ENCODE results near the gene ZBTB7C.

The ZBTB7C gene

DNA sequence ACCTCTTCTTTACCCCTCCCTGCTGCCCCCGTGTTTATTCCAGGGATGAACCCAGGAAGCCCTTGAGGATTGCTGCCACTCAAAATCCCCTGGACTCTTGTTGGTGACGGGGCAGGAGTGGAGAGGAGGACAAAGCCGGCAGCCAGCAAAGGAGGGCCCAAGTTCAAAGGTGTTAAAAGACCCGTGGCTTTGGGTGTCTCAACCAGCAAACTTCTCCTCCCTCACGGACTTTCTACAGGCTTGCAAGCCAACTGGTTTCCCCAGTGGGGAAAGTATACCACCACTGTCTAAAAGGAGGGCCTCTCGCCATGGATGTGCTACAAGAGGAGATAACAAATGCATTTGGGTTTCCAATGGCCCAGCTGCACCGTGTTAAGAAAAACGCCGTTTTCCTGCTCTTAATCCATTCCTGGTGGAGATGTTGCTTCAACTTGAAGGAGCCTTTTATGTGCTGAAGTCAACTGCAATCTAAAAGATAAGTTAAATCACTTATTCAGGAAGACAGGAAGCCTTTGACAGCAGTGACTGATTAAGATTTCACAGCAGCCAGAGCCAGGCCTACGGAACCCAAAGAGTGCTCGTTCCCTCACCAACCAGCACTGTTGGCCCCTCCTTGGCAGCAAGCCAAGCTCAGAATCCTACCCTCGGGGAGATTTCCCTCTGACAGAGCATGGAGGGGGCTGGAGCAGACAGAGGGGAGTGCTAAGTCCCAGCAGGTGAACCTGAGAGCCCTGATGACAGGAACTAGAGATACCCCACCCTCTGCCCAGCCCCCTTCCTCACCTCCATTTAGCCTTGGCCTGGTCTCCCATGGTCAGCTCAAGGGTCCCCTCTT lies 57.8 kb downstream of the ZBTB7C start:
- H3K36me3 ChIP-seq (ENCODE audit: control insufficient read depth, insufficient read depth, low read length) = no peaks in the 10 kb centered on the region
- H3K9ac ChIP-seq (ENCODE audit: low read length) = no peak overlapping the region
- H3K27ac ChIP-seq (ENCODE audit: low read depth, low read length) = no peak overlapping the region
- no peak overlapping the region for H3K4me3 ChIP-seq (ENCODE audit: low read depth, low read length)
- peaks cover 3% of the 10 kb centered on the region; the same call in 1 of the 2 replicates for H3K27me3 ChIP-seq (ENCODE audit: control insufficient read depth, insufficient read depth, low read length)
- H3K4me1 ChIP-seq (ENCODE audit: control insufficient read depth, insufficient read depth, low read length) = peaks cover 5% of the 10 kb centered on the region; the same call in 1 of the 2 replicates
- H3K9me3 ChIP-seq (ENCODE audit: control insufficient read depth, insufficient read depth, low read depth, low read length) = no peaks in the 10 kb centered on the region

DNA sequence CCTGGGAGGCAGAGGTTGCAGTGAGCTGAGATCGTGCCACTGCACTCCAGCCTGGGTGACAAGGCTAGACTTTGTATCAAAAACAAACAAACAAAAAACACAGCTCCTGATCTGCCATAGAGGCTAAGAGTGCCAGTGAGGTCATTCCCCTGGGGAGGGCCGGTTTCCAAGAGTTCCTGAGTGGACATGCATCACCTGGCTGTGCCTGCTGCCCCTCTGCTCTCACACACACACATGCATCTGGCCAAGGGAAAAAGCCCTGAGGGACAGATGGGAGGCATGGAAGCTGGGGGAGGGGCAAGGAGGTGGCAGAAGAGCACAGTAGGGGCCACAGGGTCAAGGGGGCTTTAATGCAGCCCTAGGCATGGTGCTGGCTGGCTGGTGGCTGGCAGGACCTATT lies 60.4 kb downstream of the ZBTB7C start:
- Histone ChIP-seq H3K4me3 (ENCODE audit: low read depth, low read length) (no peak overlapping the region), H3K4me1 (ENCODE audit: control insufficient read depth, insufficient read depth, low read length) (peaks cover 2% of the 10 kb centered on the region; the same call in 1 of the 2 replicates), H3K9ac (ENCODE audit: low read length) (no peak overlapping the region), H3K9me3 (ENCODE audit: control insufficient read depth, insufficient read depth, low read depth, low read length) (no peaks in the 10 kb centered on the region), H3K36me3 (ENCODE audit: control insufficient read depth, insufficient read depth, low read length) (no peaks in the 10 kb centered on the region), H3K27ac (ENCODE audit: low read depth, low read length) (no peak overlapping the region), H3K27me3 (ENCODE audit: control insufficient read depth, insufficient read depth, low read length) (peaks cover 1% of the 10 kb centered on the region; the same call in 1 of the 2 replicates)

DNA sequence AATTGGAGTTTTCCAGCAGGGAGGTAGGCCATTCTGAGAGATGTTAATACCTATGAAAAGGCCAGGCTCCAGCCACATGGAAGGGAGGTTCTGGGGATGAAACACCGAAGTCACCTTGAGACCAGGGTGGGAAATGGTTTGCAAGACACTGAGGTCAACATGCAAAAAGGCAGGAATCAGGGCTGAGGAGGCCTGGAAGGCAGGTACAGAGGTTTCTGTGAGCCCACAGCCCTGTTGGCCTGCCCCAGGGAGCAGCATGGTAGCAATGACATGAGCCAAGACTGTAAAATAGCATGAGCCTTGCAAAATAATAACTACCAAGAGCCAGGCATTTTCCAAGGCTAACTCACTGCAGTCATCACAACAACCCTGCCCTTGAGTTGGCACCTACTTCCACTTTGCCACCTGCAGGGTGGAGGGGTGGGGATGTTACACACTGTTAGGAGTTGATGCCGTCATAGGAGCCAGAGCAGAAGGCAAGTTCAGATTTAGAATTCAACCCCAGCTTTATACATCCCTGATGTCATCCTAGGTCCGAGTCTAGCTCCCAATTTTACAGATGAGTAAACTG lies 61.3 kb downstream of the ZBTB7C start:
- Histone ChIP-seq H3K27ac (ENCODE audit: low read depth, low read length) (no peak overlapping the region), H3K27me3 (ENCODE audit: control insufficient read depth, insufficient read depth, low read length) (no peaks in the 10 kb centered on the region), H3K9ac (ENCODE audit: low read length) (no peak overlapping the region), H3K4me1 (ENCODE audit: control insufficient read depth, insufficient read depth, low read length) (peaks cover 6% of the 10 kb centered on the region; the same call in 1 of the 2 replicates), H3K36me3 (ENCODE audit: control insufficient read depth, insufficient read depth, low read length) (no peaks in the 10 kb centered on the region), H3K9me3 (ENCODE audit: control insufficient read depth, insufficient read depth, low read depth, low read length) (no peaks in the 10 kb centered on the region), H3K4me3 (ENCODE audit: low read depth, low read length) (no peak overlapping the region)

- H3K27ac ChIP-seq (ENCODE audit: low read depth, low read length) = no peak overlapping the region
- H3K9ac ChIP-seq (ENCODE audit: low read length) = no peak overlapping the region
- no peaks in the 10 kb centered on the region for H3K27me3 ChIP-seq (ENCODE audit: control insufficient read depth, insufficient read depth, low read length)
- peaks cover 6% of the 10 kb centered on the region; the same call in 1 of the 2 replicates for H3K4me1 ChIP-seq (ENCODE audit: control insufficient read depth, insufficient read depth, low read length)
- no peaks in the 10 kb centered on the region for H3K36me3 ChIP-seq (ENCODE audit: control insufficient read depth, insufficient read depth, low read length)
- no peaks in the 10 kb centered on the region for H3K9me3 ChIP-seq (ENCODE audit: control insufficient read depth, insufficient read depth, low read depth, low read length)
- no peak overlapping the region for H3K4me3 ChIP-seq (ENCODE audit: low read depth, low read length)
These were observed 63.6 kb downstream of the ZBTB7C start for GRCh38 chr18:48345596-48345995.

DNA sequence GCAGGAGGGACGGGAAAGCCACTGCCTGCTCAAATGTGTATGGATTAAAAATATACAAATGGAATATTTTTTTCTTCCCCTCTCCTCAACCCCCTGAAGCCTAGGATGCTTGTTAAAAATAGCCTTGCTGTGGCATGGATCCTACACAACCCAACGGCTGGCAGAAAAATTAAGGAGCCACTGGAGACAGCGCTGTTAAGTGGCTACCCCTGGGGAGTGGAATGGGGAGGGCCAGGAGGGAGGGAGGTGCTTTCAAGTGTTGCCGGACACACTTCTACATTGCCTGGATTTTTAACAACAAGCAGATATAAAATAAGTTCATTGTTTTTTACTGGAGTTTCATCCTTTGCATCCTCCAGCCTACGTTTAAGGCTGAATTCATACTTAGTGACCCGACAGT lies 66.6 kb downstream of the ZBTB7C start:
- H3K9ac ChIP-seq (ENCODE audit: low read length) = no peak overlapping the region
- H3K36me3 ChIP-seq (ENCODE audit: control insufficient read depth, insufficient read depth, low read length) = no peaks in the 10 kb centered on the region
- H3K9me3 ChIP-seq (ENCODE audit: control insufficient read depth, insufficient read depth, low read depth, low read length) = no peaks in the 10 kb centered on the region
- H3K4me3 ChIP-seq (ENCODE audit: low read depth, low read length) = no peak overlapping the region
- no peak overlapping the region for H3K27ac ChIP-seq (ENCODE audit: low read depth, low read length)
- H3K27me3 ChIP-seq (ENCODE audit: control insufficient read depth, insufficient read depth, low read length) = no peaks in the 10 kb centered on the region
- H3K4me1 ChIP-seq (ENCODE audit: control insufficient read depth, insufficient read depth, low read length) = peaks cover 12% of the 10 kb centered on the region; the same call in 1 of the 2 replicates

GRCh38 chr18:48342125-48342524 lies 67.1 kb downstream of the ZBTB7C start:
- Histone ChIP-seq H3K27ac (ENCODE audit: low read depth, low read length) (no peak overlapping the region), H3K9ac (ENCODE audit: low read length) (no peak overlapping the region), H3K36me3 (ENCODE audit: control insufficient read depth, insufficient read depth, low read length) (no peaks in the 10 kb centered on the region), H3K27me3 (ENCODE audit: control insufficient read depth, insufficient read depth, low read length) (no peaks in the 10 kb centered on the region), H3K9me3 (ENCODE audit: control insufficient read depth, insufficient read depth, low read depth, low read length) (no peaks in the 10 kb centered on the region), H3K4me1 (ENCODE audit: control insufficient read depth, insufficient read depth, low read length) (peaks cover 12% of the 10 kb centered on the region; the same call in 1 of the 2 replicates), H3K4me3 (ENCODE audit: low read depth, low read length) (no peak overlapping the region)

GRCh38 chr18:48340560-48340959 lies 68.6 kb downstream of the ZBTB7C start:
- Histone ChIP-seq H3K9ac (ENCODE audit: low read length) (no peak overlapping the region), H3K27me3 (ENCODE audit: control insufficient read depth, insufficient read depth, low read length) (no peaks in the 10 kb centered on the region), H3K4me1 (ENCODE audit: control insufficient read depth, insufficient read depth, low read length) (peaks cover 19% of the 10 kb centered on the region; the same call in 1 of the 2 replicates), H3K36me3 (ENCODE audit: control insufficient read depth, insufficient read depth, low read length) (no peaks in the 10 kb centered on the region), H3K9me3 (ENCODE audit: control insufficient read depth, insufficient read depth, low read depth, low read length) (no peaks in the 10 kb centered on the region), H3K4me3 (ENCODE audit: low read depth, low read length) (no peak overlapping the region), H3K27ac (ENCODE audit: low read depth, low read length) (no peak overlapping the region)

GRCh38 chr18:48339692-48340091 lies 69.5 kb downstream of the ZBTB7C start:
- no peaks in the 10 kb centered on the region for H3K9me3 ChIP-seq (ENCODE audit: control insufficient read depth, insufficient read depth, low read depth, low read length)
- H3K4me1 ChIP-seq (ENCODE audit: control insufficient read depth, insufficient read depth, low read length) = peaks cover 19% of the 10 kb centered on the region; the same call in 1 of the 2 replicates
- H3K9ac ChIP-seq (ENCODE audit: low read length) = no peak overlapping the region
- no peaks in the 10 kb centered on the region for H3K27me3 ChIP-seq (ENCODE audit: control insufficient read depth, insufficient read depth, low read length)
- H3K27ac ChIP-seq (ENCODE audit: low read depth, low read length) = no peak overlapping the region
- H3K4me3 ChIP-seq (ENCODE audit: low read depth, low read length) = no peak overlapping the region
- no peaks in the 10 kb centered on the region for H3K36me3 ChIP-seq (ENCODE audit: control insufficient read depth, insufficient read depth, low read length)

GRCh38 chr18:48338915-48339314 lies 70.3 kb downstream of the ZBTB7C start:
- H3K27me3 ChIP-seq (ENCODE audit: control insufficient read depth, insufficient read depth, low read length) = no peaks in the 10 kb centered on the region
- H3K9me3 ChIP-seq (ENCODE audit: control insufficient read depth, insufficient read depth, low read depth, low read length) = no peaks in the 10 kb centered on the region

DNA sequence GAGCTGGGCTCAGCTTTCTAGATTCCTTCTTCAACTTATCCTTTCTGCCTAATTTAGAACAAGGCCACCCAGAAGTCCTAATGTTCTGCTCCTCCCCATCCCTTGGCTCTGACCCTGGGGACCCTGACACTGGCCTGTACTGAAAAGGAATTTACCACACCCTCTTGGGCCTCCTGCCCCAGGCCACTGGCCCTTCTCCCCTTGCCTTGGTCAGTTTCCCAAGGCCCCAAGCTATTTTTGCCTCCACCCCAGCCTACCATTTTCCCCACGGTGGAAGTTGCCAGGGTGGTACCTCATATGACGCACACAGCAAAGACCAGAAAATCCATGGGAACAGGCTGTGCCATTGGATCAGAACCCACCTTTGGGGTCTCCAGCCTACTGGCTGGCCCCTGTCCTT lies 72.1 kb downstream of the ZBTB7C start:
- peaks cover 22% of the 10 kb centered on the region; the same call in 1 of the 2 replicates for H3K4me1 ChIP-seq (ENCODE audit: control insufficient read depth, insufficient read depth, low read length)
- H3K27me3 ChIP-seq (ENCODE audit: control insufficient read depth, insufficient read depth, low read length) = no peaks in the 10 kb centered on the region
- no peak overlapping the region for H3K9ac ChIP-seq (ENCODE audit: low read length)
- no peak overlapping the region for H3K27ac ChIP-seq (ENCODE audit: low read depth, low read length)
- no peak overlapping the region for H3K4me3 ChIP-seq (ENCODE audit: low read depth, low read length)
- no peaks in the 10 kb centered on the region for H3K36me3 ChIP-seq (ENCODE audit: control insufficient read depth, insufficient read depth, low read length)
- no peaks in the 10 kb centered on the region for H3K9me3 ChIP-seq (ENCODE audit: control insufficient read depth, insufficient read depth, low read depth, low read length)

More at GRCh38 chr18:48338915-48339314, 70.3 kb downstream of the ZBTB7C start:
- no peak overlapping the region for H3K9ac ChIP-seq (ENCODE audit: low read length)
- peaks cover 19% of the 10 kb centered on the region; the same call in 1 of the 2 replicates for H3K4me1 ChIP-seq (ENCODE audit: control insufficient read depth, insufficient read depth, low read length)
- H3K36me3 ChIP-seq (ENCODE audit: control insufficient read depth, insufficient read depth, low read length) = no peaks in the 10 kb centered on the region
- H3K4me3 ChIP-seq (ENCODE audit: low read depth, low read length) = no peak overlapping the region
- no peak overlapping the region for H3K27ac ChIP-seq (ENCODE audit: low read depth, low read length)

DNA sequence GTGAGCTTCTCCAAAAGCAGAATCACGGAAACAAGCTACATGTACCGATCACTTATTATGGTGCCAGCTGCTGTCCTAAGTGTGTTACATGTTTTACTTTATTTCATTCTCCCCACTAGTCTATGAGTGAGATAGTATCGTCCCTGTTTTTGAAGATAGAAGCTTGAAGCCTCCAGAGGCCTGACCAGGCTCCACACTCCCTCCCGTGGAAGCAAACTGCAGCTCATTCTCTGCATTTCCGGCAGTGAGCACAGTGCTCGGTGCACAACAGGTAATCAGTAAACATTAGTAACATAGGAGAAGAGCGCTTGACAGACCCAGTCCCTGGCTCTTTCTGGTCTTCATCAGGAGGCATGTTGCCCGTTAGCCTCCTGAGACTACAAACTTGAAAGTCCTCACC lies 72.9 kb downstream of the ZBTB7C start:
- Histone ChIP-seq H3K27me3 (ENCODE audit: control insufficient read depth, insufficient read depth, low read length) (no peaks in the 10 kb centered on the region), H3K27ac (ENCODE audit: low read depth, low read length) (no peak overlapping the region), H3K36me3 (ENCODE audit: control insufficient read depth, insufficient read depth, low read length) (no peaks in the 10 kb centered on the region), H3K9me3 (ENCODE audit: control insufficient read depth, insufficient read depth, low read depth, low read length) (no peaks in the 10 kb centered on the region), H3K9ac (ENCODE audit: low read length) (no peak overlapping the region), H3K4me3 (ENCODE audit: low read depth, low read length) (no peak overlapping the region), H3K4me1 (ENCODE audit: control insufficient read depth, insufficient read depth, low read length) (peaks cover 22% of the 10 kb centered on the region; the same call in 1 of the 2 replicates)
